Suprapubic skin (tissue), 4 donors: ENCODE measurements around the gene ADCYAP1R1. TPM values are rescaled to one million over a fixed set of nuclear protein-coding genes. Genes with fewer than 3 reads are reported as not detected.

Experiments used
- DNase-seq, 2 donors: peaks; one replicate each; pipeline ENCODE4 v3.0.0-alpha.2; 2019; ENCODE audit warnings: low spot score in 2 of 2
- H3K27ac ChIP-seq: fragments of 200-600 bp; sonication (generic); one replicate; pipeline ENCODE4 v1.5.1; 2019
- H3K27me3 ChIP-seq: fragments of 200-600 bp; sonication (generic); one replicate; pipeline ENCODE4 v1.5.1; 2019
- H3K36me3 ChIP-seq: fragments of 200-600 bp; sonication (generic); one replicate; pipeline ENCODE4 v1.5.1; 2019
- H3K4me1 ChIP-seq: fragments of 200-600 bp; sonication (generic); one replicate; pipeline ENCODE4 v1.5.1; 2019
- H3K4me3 ChIP-seq: fragments of 200-600 bp; sonication (generic); one replicate; pipeline ENCODE4 v1.5.1; 2019; ENCODE audit warnings: mild to moderate bottlenecking
- H3K9me3 ChIP-seq: fragments of 200-600 bp; sonication (generic); one replicate; pipeline ENCODE4 v1.5.1; 2019
- CTCF ChIP-seq, 2 donors: fragments of 200-600 bp in 1 of 2; fragments of 450-650 bp in 1 of 2; sonication (generic) in 1 of 2; IDR thresholded peaks; one replicate each; pipeline ENCODE4 v1.5.1; 2016 to 2019; ENCODE audit warnings: antibody characterized with exemption in 2 of 2, mild to moderate bottlenecking in 1 of 2, moderate library complexity in 1 of 2
- EP300 ChIP-seq: sonication (generic); formaldehyde crosslinking; IDR thresholded peaks from one replicate; pipeline ENCODE4 v1.6.1; 2017; ENCODE audit warnings: antibody characterized with exemption
- POLR2A ChIP-seq, 2 donors: fragments of 450-650 bp; IDR thresholded peaks; one replicate each; pipeline ENCODE4 v1.6.1; 2017; ENCODE audit warnings: antibody characterized with exemption in 2 of 2, mild to moderate bottlenecking in 2 of 2, moderate library complexity in 2 of 2
- POLR2AphosphoS5 ChIP-seq, 3 donors: sonication (generic); formaldehyde crosslinking; IDR thresholded peaks; one replicate each; pipeline ENCODE4 v1.6.1; 2017; ENCODE audit warnings: antibody characterized with exemption in 3 of 3
- WGBS: methylation state at CpG from one replicate; pipeline ENCODE4 v1.1.5; 2018; 5-methylcytosine and 5-hydroxymethylcytosine counted together
- total RNA-seq, 4 donors: library from RNA; depleted of rRNA; stranded (reverse); fragments of >200 nt; gene quantifications; one replicate each; pipeline ENCODE4 v1.1.0, GENCODE V29; 2016

ADCYAP1R1 gene
- total RNA-seq, 4 donors from 2014 or later: 0.64 to 6.7 (median 1.1) TPM

- Histone ChIP-seq H3K4me3 (no peak overlapping the region), H3K4me1 (peaks cover 9% of the 10 kb centered on the region), H3K27ac (no peak overlapping the region), H3K27me3 (no peaks in the 10 kb centered on the region), H3K36me3 (no peaks in the 10 kb centered on the region), H3K9me3 (no peaks in the 10 kb centered on the region)
- no peak for TF ChIP-seq CTCF (IDR thresholded peaks at IDR 0.05)
- TF ChIP-seq EP300: no peak
- no peak for TF ChIP-seq POLR2A (IDR thresholded peaks at IDR 0.05)
- no peak for TF ChIP-seq POLR2AphosphoS5 (IDR thresholded peaks at IDR 0.05)
- WGBS: 93% methylated on average over 13 of the region's 13 CpGs
- DNase-seq: peak in 1 of 2 donors; percentile 73
These were observed 54.4 kb downstream of the ADCYAP1R1 start for GRCh38 chr7:31106303-31107105.

- H3K4me3 ChIP-seq: no peak overlapping the region
- no peaks in the 10 kb centered on the region for H3K36me3 ChIP-seq
- 92% methylated on average over 11 of the region's 15 CpGs for WGBS
- H3K27me3 ChIP-seq: peaks cover under 1% of the 10 kb centered on the region
- peaks cover 9% of the 10 kb centered on the region for H3K4me1 ChIP-seq
- TF ChIP-seq POLR2A (IDR thresholded peaks at IDR 0.05): no peak
- no peak overlapping the region for H3K27ac ChIP-seq
- peak in 1 of 2 donors; percentile 59 for DNase-seq
- H3K9me3 ChIP-seq: no peaks in the 10 kb centered on the region
These were observed 55.3 kb downstream of the ADCYAP1R1 start for GRCh38 chr7:31107106-31108090.

GRCh38 chr7:31108097-31108657, 56.1 kb downstream of the ADCYAP1R1 start:
- Histone ChIP-seq H3K4me1 (peaks cover 9% of the 10 kb centered on the region), H3K36me3 (no peaks in the 10 kb centered on the region), H3K4me3 (no peak overlapping the region), H3K27me3 (peaks cover 4% of the 10 kb centered on the region), H3K27ac (no peak overlapping the region), H3K9me3 (no peaks in the 10 kb centered on the region)
- DNase-seq: peak in 1 of 2 donors; percentile 20
- no peak for TF ChIP-seq CTCF (IDR thresholded peaks at IDR 0.05)
- TF ChIP-seq EP300: no peak
- TF ChIP-seq POLR2A (IDR thresholded peaks at IDR 0.05): no peak
- TF ChIP-seq POLR2AphosphoS5 (IDR thresholded peaks at IDR 0.05): no peak
- 71% methylated on average over 1 of the region's 1 CpG for WGBS

GRCh38 chr7:31109751-31110150, 57.6 kb downstream of the ADCYAP1R1 start:
- Histone ChIP-seq H3K27ac (no peak overlapping the region), H3K4me3 (no peak overlapping the region), H3K9me3 (no peaks in the 10 kb centered on the region), H3K36me3 (no peaks in the 10 kb centered on the region), H3K27me3 (peaks cover 4% of the 10 kb centered on the region), H3K4me1 (peaks cover 6% of the 10 kb centered on the region)
- DNase-seq: peak in 1 of 2 donors; percentile 23
- no peak for TF ChIP-seq POLR2AphosphoS5 (IDR thresholded peaks at IDR 0.05)
- no peak for TF ChIP-seq POLR2A (IDR thresholded peaks at IDR 0.05)
- WGBS: 89% methylated on average over 2 of the region's 3 CpGs

GRCh38 chr7:31110331-31111108, 58.4 kb downstream of the ADCYAP1R1 start:
- Histone ChIP-seq H3K27me3 (peaks cover 4% of the 10 kb centered on the region), H3K9me3 (no peaks in the 10 kb centered on the region), H3K4me3 (no peak overlapping the region), H3K36me3 (no peaks in the 10 kb centered on the region), H3K27ac (no peak overlapping the region), H3K4me1 (no peaks in the 10 kb centered on the region)
- whole genome bisulfite sequencing: 85% methylated on average over 5 of the region's 7 CpGs
- TF ChIP-seq EP300 (no peak), POLR2AphosphoS5 (IDR thresholded peaks at IDR 0.05) (no peak), CTCF (IDR thresholded peaks at IDR 0.05) (no peak), POLR2A (IDR thresholded peaks at IDR 0.05) (no peak)
- DNase-seq: peak in 1 of 2 donors; percentile 49
